Hepatic stellate cell (primary cell): ENCODE measurements around the gene NRP2.

Experiments used
- DNase-seq: peaks from one replicate; pipeline ENCODE4 v3.0.0; 2011; ENCODE audit warnings: low spot score

NRP2 gene

DNA sequence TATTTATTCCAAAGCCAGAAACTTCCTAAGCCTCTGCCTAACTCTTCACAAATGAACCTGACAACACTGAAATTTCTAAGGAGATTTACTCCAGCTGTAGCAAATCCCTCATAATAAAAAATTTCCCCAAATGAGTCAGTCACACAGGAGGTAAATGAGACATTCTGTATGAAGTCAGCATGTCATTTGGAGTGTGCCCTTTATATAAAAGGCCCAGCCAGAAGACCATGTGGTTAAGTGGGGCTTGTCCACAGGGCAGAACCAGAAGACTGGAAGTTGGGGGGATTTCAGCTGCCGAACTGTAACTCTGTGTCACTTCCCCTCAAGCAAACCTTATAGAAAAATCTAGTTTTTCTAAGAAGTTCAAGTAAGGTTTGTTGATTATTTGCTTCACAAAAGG, 30.2 kb downstream of the NRP2 start:
- no peak for DNase-seq

DNA sequence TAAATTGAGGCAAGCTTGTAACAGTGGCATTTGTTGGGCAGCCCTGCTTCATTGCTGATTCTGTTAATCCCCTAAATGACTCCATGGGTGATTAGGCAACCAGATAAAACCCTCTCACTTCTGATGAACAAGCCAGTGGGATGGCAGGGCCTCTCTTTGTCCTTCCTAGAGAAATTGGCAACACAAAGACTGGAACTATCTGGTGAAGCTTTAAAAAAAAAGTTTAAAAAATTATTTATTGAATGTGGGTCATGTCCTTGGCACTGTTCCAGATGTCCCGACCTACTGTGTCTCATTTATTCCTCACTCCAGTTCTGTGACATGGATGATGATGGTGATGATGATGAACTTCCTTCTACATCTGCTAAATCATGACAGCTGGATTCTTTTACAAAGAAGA, 30.8 kb downstream of the NRP2 start:
- DNase-seq, result no peak

DNA sequence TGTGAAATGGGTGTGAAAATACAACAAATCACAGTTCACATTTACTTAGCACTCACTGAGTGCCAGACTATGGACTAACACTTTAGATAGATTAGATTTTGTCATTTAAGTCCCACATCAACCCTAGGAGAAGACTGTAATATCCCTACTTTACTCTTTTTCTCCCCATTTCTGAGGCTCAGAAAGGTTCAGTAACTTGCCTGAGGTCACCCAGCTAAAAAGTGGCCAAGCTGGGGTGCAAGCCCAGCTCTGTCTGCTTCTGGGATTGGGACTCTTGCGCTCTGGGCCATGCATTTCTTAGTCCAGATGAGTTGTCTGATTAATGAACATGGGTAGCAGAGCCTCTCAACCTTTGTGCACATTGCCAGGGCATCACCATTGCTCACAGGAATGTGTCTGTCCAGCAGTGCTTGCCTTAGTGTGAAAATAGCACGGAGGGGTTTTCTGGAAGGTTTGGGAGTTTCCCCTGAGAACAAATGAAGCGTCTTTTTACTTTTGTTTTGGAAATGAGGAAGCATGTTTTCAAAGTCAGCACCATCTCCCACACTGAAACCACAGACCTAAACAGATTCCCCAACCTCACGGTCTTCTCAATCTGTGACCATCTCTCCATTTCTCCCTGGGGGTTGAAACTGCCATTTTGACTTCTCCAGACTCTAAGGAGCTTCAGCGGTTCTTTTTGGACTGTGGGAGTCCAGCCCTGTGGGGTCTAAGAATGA, 31.9 kb downstream of the NRP2 start:
- no peak for DNase-seq

DNA sequence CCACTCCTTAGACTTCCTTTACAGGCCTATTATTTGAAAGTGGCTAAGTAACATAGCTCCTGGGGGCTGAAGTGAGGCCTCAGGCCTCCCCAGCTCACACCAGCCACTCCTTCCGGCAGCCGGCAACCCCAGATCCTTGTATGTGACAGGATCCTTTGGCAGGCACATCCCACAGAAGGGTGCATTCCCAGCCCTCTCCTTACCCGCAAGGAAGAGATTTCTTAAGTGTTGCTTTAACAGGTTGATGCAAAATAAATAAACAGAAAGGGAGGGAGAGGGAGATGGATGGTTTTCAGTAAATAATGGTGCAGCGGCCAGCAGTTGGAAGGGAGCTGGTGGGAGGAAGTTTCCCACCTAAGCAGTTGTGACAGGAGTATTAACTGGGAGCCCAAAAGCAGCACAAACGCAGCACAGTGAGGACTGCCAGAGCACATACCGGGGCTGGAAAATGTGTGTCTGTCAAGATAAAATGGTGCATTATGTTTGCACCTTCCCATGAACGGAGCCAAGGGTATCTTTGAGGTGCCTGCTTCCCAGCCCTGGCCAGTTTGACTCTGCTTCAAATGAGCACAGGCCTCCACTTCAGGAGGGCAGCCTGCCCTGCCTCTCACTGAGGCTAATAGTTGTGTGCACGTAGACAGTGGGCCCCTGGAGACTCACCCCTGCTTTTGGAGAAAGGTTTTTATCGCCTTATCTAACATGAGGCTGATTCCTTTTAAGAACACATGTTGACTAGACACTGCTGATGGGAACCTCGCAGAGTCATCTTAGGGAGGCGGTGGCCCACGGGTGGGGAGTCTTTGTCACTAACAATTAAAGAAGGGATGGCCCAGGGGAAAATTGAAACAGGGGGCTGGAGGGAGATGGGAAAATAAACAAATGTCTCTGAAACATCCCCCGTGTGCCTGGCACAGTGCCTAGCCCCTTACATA, 32.8 kb downstream of the NRP2 start:
- DNase-seq, result no peak

DNA sequence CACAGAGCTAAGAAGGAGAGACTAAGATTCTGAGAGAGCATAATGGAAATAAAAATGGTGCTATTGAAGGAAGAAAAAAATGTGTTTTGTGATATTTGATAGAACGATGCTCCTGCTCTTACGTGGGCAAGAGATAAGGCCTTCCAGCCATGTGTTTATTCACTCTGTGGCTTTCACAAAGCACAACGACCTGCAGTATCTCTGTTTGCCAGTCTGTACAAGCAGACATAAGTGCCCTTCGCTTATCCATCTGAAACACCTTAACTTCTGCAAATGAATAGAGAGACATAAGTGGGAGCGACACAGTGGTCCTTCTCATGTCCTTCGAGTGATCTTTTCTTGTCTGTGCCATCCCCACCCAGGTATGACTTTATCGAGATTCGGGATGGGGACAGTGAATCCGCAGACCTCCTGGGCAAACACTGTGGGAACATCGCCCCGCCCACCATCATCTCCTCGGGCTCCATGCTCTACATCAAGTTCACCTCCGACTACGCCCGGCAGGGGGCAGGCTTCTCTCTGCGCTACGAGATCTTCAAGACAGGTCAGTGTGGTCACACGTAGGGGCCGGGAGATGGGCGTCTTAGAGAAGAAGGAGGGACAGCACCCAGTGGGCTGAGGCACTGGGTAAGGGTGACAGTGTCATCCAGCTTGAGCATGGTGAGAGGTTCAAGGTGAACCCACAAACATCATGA, 33.7 kb downstream of the NRP2 start:
- DNase-seq, result no peak

DNA sequence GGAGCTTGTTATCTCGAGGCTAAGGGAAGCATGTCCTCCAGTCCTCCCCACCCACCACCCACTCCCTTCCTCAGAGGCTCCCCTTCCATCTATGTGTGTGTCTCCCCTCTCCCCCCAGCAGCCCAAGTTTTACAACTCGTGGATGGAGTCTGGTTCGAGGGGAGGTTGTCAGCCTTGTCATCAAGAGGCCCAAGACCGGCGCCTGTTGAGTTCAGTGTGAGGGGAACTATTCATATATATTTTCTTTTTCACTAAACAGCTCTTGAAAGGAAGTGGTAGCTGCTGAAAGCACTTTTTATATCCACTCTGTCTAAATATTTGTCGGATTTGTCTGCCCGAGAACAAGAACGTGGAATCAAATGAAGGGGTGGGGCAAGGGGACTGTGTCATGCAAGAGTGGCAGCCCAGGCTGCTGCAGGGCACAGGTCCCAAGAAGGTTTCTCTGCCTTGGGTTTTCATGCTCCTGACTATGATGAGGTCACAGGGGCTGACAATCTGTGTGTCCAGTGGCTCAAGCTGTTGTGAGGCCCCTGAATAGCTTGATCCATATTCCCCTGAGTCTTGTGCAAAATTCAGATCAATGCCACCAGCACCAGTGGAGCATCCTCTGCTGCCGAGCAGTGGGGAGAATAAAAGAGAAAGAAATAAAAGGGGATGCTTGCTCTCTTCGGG, 35.0 kb downstream of the NRP2 start:
- DNase-seq, result no peak

DNA sequence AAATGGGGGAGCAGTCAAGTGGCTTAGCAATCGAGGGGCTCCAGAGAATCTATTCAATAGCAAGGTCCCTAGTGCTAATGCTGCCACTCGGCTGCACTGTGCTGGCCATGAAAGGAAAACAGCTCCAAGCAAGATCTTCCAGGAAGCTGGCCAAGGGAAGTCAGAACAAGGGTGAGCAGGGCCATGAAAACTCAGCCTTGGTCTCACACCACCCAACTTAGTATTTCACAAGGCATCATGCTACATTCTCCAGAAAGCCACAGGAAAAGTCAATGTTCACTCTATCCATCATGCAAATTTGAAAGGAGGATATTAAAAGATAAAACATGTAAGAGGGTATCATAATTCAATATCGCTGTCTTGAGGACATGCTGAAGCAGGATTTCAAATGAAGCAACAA, 35.7 kb downstream of the NRP2 start:
- DNase-seq, result no peak

DNA sequence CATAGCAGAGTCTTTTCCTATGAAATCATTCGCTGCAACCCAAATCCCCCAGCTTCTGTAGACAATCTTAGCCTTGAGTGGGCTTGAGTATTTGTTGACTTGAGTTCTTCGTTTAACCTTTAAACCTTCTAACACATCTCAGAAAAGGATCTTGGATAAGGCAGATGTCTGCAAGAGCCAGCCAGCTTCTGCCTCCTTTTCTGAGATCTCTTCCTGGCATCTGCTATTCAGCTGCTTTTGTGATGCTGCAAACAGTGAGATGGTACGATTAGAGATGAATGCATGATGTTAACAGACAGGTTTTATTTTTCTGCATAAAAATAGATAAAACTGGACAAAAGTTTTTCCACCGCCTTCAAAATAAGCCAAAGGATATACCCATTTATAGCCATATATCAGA, 37.5 kb downstream of the NRP2 start:
- no peak for DNase-seq

DNA sequence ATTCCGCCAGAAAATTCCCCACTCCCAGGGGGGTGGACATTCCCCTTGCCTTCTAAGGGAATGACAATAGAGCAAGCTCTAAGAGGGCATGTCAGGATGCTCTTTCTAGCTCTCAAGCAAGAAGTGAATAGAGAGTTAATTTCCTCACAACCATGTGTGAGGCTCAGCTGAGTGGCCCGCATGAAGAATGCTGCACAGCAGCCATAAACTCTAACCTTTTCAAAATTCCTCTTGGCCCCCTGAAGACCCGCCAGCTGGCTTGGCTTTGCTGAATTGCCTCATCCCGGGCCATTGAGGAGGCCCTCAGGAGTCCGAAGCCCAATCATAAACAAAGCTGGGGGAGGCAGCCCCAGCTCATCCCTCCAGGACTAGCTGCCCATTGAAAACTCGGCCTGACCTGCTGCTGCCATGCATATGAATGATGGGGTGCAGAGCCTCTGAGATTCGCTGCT, 38.2 kb downstream of the NRP2 start:
- DNase-seq, result no peak

DNA sequence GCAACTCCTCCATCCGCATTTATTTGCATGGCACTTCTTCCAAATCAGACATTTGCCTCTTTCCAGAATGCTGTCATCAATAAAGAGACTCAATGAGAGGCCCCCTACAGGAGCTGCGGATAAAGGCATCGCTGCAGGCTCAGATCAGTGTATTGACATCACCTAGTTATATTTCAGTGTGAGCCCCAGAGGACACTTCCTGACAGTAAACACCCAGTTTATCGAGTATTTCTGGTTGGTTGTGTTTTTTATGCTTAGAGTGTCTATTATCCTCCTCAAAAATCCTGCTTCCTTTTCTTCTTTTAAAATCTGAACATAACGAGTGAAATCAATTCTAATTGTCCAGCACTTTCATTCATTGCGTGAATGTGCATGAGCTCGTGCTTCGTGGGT, 38.8 kb downstream of the NRP2 start:
- no peak for DNase-seq

DNA sequence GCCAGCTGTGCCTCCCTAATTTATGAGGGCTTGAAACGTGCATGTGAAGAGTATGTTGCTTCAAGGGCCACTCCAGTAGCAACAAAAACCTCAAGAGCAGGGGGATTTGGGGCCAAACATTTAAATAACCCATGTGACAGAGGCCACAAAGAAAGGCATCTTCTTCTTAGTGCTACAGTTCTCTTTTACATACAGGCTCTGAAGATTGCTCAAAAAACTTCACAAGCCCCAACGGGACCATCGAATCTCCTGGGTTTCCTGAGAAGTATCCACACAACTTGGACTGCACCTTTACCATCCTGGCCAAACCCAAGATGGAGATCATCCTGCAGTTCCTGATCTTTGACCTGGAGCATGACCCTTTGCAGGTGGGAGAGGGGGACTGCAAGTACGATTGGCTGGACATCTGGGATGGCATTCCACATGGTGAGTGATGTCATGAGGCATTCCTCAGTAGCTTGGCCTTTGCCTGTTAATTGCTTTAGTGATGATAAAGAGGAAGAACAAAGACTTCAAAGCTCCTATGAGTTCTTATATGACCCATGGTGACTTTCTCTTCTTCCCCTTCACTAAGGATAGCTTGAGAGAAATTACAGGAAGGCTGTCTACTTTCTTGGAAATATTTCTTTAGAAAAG, 40.1 kb downstream of the NRP2 start:
- no peak for DNase-seq

DNA sequence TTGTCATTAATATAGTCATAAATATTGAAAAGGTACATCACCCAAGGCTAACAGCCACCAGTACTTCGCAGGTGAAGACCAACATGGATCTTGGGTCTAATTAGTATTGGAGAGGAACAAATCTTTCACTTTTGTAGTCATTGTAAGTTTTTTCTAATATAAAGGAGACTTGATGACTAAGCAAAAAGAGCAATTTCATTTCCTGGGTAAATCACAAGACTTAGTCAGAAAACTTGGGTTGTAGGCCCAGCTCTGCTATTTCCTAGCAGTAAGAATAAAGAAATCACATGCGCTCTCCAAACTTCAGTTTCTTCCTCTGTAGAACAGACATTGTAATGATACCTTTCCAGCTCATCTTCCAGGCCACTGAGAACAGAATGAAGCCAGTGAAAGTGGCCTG, 40.9 kb downstream of the NRP2 start:
- DNase-seq, result no peak

DNA sequence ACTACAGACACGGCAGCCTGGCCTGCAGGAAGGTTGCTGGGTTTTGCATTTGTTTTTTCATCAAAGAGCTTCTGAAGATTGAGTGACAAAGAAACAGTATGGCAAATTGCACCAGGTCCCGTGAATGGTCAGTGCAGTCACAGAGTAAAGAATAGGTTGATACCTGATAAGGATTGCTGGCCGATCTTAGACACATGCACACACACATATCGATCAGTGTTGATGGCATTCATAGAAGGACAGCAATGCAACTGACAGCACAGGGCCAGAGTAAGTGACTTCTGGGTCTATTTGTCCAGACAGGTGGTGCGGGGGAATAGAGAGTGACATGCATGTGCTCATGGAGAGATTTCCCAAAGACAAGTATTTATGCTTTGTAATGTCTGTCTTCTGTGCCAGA, 42.8 kb downstream of the NRP2 start:
- DNase-seq, result no peak

DNA sequence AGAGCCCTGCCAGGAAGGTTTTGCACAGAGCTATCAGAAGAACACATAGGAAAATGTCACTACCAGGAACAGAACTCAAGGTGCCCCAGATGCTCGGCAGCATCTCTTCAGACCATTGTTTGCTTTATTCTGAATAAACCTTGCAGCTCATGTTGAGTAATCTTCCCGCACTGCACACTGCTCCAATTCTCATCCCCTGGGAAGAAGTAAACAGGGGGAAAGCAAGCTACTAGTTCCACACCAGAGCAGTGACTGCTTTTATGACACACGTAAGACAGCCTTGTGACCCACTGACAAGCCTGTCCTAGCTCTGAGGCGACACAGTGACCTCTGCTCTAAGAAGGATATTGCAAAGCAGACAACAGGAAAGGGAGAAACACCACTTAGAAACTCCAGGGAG, 44.2 kb downstream of the NRP2 start:
- DNase-seq, result no peak

DNA sequence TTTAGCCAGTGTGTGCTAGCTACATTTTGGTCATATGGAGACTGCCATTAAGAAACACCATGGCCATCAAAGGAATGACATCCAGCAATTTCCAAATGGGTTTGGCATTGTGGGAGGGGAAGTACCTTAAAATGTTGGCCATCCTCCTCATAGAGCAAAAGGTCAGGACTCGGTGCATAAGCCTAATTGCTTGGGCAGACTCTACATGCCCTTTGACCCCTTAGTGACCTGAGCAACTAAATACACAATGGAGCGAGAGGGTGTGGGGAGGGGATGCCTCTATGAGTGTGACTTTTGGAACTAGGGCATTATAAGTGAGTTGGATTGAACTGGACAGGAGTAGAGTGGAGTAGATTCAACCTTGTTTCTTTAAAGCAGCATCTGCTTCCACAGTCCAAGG, 44.9 kb downstream of the NRP2 start:
- no peak for DNase-seq

DNA sequence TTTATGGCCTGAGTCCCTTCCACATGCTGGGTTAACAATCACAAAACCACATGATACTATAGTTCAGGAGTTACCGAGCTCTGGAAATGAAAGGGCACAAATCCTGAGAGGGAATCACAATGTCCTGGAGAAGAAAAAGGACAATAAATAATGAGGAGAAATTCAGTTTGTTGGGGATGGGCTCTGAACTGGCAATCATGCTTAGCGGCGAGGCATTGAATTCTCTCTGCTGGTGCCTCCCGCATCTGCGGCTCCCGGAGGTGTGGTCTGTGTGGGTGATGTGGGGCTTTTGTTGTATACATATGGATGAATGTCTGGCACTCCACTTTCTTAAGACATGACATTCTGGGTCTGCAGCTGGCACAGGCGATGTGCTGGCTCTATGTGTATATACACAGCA, 46.1 kb downstream of the NRP2 start:
- no peak for DNase-seq

DNA sequence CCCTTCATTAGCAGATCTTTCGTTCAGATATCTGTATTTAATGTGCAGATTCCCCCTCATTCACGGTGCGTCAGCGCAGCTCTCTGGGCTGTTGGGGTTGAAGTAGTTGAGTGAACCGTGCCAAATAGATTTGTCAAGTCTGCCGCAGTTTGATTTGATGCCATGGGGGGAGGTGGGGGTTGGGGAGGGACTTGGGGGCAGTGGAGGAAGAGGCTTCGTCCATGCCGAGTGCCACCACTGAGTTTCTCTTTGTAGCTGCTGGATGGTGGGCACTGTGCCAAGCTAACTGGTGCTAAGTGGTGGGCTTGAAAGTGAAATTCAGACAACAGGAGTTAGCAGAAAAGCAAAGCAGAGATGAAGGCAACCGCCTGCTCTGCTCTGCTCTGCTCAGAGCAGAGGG, 47.9 kb downstream of the NRP2 start:
- DNase-seq, result no peak

DNA sequence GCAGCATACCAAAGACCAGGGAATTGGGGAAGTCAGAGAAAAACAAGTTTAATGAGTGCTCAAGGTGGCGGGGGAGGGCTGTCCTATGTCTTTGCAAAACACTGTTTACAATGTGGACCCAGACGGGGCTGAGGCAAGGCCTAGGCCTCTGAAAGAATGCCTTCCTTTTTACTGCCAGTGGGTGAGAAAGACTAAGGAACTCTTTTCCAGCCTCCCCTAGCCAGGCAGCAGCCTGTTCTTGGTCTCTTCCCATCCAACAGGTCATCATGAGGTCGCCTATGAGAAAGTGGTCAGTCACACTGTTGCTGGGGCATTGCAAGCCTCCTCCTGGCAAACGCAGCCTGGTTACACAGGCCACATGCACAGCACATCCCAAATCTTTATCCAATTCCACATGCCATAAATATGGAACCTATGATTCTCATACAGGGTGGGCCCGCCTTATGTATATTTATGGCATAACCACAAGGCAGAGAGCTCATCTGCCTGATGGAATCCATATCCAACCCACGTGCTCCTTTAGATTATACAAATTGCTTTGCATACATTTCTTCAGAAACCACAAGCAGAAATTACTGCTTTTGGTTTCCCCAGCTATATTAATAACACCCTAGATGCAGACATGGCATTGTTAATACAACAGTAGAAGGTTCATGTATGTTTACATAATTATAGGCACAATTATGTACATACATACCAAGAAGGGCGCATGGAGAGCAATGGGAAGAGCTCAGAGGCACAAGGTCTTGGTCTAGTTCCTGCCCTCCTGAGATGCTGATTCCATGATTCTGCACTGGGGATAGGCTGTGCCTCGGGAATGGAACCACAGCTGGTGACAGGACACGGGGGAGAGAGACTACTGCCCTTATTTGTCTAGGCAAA, 48.6 kb downstream of the NRP2 start:
- DNase-seq, result no peak

DNA sequence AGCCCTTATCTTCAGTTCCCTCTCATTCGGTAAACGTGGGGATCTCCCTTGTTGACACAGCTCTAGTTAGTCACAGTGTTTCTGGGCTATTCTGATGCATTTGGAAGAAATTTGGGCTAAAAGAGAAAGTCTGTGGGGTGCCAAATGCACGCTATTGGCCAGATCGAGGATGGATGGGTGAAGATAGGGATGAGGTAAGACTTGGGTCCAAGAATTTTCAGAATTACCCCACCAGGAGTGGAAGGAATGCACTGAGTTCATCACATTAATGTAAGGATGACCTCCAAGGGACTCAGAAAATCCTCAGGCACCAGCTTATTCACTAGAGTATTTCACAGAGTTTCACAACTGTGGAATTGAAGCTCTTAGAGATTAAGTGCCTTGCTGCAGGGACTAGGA, 49.3 kb downstream of the NRP2 start:
- peak; percentile 63 for DNase-seq

DNA sequence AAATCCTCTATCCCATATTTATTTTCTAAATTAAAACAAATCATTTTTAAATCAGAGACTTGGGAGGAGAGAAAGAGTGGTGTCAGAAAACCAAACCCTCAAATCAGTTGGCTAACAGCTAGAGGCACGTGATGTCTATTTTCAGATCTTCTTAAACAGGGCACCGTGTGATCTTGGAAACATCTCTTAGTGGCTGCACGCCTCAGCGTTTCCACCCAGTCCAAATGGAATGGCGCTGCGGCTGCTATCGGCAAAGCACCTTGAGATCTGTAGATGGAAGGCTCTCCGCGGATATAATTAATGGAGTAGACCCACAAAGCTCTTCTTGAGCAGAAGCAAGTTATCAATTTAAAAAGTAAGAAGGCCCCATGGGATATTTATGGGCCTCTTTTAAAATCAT, 50.0 kb downstream of the NRP2 start:
- DNase-seq, result no peak

DNA sequence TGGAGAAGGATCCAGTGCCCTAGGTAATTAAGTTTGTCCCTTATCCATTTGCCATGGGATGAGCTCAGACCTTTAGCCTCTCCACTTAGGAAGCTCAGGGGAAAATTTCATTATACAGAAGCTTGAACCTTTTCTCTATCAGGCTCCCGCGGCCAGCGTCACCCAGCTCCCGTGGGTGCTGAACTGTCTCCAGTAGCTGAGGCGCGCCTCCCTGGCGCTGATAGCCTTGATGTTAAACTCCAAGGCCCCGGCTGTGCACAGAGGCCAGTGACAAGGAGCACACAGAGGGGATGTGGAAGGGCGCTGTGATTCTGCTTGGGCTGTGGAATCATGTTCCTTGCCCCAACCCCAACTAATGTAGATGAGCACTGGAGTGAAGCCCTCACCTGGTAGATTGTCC, 50.8 kb downstream of the NRP2 start:
- DNase-seq, result no peak
